Fibroblast of the aortic adventitia (primary cell): ENCODE data around the gene VEZF1. TPM values are rescaled to one million over a fixed set of nuclear protein-coding genes. Genes with fewer than 3 reads are reported as not detected.
A peak's percentile ranks its signal among the peaks of the same experiment; 100 is the strongest.

ENCODE experiments used
- DNase-seq: peaks from one replicate; pipeline ENCODE4 v3.0.0-alpha.2; 2010; ENCODE audit warnings: low read depth
- H3K4me3 ChIP-seq: 2 replicates; pipeline ENCODE4 v1.5.1; 2011; ENCODE audit warnings: low read depth, mild to moderate bottlenecking, control low read depth, low read length, moderate library complexity
- total RNA-seq: library from RNA; depleted of rRNA; stranded (reverse); fragments of >200 nt; gene quantifications from 2 replicates; pipeline ENCODE4 v1.2.3, GENCODE V29; 2012; ENCODE audit warnings: low replicate concordance
- TF ChIP-seq, protein P1 (sequence below): IDR thresholded peaks from 2 replicates; pipeline ENCODE4 v1.5.1; 2011; ENCODE audit warnings: mild to moderate bottlenecking, low read length, control low read depth, inconsistent platforms; ENCODE audit not compliant: insufficient read depth

The VEZF1 gene
- total RNA-seq, 1 donor, result 76.2 TPM

DNA sequence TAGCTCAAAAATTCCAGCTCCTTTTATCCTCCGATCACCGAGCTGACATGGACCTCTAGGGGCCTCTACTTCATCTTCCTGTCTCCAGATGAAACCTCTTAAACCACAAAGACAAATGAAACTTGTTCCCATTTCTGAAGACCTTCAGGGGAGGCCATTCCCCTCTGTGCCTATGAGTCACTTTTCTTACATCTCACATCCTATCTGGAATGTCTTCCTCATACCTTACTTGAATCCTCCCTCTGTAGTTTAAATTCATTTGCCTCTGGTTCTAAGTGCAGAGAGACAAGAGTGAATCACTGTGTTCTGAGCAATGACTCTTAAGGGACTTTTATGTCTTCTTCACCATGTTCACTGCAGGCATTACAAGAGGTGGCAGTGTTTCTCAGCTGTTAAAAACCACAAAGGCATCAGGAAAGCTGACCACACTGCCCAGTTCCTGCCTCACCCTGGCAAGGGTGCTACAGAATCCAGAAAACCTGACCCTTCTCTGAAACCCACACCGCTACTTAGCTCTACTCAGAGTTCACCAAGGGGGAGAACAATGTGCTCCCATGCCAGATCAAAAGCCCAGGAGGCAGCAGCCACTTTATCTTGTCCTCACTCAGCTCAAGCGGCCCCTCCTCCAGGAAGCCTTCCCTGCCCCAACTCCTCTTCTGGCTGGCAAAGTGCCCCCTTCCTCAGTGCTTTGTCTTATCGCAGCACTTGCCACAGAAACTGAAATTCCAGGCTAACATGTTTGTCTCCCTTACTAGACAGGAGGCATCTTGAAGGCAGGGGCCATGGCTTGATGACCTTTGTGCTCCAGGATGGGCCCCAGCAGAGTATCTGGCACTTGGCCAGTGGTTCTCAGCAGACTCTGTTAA lies 39.3 kb downstream of the VEZF1 start:
- peak; percentile 91 for DNase-seq
- H3K4me3 ChIP-seq, result peak overlapping the region; percentile 15
- TF ChIP-seq, protein P1, sequence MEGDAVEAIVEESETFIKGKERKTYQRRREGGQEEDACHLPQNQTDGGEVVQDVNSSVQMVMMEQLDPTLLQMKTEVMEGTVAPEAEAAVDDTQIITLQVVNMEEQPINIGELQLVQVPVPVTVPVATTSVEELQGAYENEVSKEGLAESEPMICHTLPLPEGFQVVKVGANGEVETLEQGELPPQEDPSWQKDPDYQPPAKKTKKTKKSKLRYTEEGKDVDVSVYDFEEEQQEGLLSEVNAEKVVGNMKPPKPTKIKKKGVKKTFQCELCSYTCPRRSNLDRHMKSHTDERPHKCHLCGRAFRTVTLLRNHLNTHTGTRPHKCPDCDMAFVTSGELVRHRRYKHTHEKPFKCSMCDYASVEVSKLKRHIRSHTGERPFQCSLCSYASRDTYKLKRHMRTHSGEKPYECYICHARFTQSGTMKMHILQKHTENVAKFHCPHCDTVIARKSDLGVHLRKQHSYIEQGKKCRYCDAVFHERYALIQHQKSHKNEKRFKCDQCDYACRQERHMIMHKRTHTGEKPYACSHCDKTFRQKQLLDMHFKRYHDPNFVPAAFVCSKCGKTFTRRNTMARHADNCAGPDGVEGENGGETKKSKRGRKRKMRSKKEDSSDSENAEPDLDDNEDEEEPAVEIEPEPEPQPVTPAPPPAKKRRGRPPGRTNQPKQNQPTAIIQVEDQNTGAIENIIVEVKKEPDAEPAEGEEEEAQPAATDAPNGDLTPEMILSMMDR, result peak; percentile 6

DNA sequence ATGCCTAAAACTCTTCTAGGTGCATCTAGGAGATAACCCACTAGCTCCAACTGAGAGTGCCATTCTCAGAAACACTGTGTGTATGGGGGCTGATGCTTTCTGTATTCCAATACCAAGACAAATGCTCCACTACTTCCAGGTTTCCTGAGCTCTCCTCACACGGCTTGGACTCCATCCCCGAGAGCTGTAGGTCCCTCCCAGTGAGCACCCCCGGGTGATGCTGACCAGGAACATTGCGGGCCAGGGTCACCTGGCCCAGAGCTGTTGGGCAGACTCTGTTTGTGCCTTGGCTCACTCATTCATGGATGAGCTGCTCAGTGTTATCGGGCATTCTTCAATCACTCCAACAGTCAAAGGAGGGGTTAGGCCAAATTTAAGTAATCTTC lies 39.9 kb downstream of the VEZF1 start:
- DNase-seq, result no peak
- TF ChIP-seq, protein P1, result no peak
- peak overlapping the region; percentile 6 for H3K4me3 ChIP-seq

- TF ChIP-seq, protein P1, result no peak
- DNase-seq, result no peak
- H3K4me3 ChIP-seq, result peak overlapping the region; percentile 67
These were observed 40.7 kb downstream of the VEZF1 start for GRCh38 chr17:57947369-57947768.

GRCh38 chr17:57946798-57947358 lies 41.2 kb downstream of the VEZF1 start:
- peak; percentile 73 for DNase-seq
- TF ChIP-seq, protein P1, result no peak
- H3K4me3 ChIP-seq, result peak overlapping the region; percentile 67

GRCh38 chr17:57945996-57946797 lies 41.9 kb downstream of the VEZF1 start:
- H3K4me3 ChIP-seq, result peak overlapping the region; percentile 67
- TF ChIP-seq, protein P1, result peak; percentile 3
- peak; percentile 35 for DNase-seq

GRCh38 chr17:57944908-57945307 lies 43.1 kb downstream of the VEZF1 start:
- H3K4me3 ChIP-seq, result no peak overlapping the region
- no peak for DNase-seq
- TF ChIP-seq, protein P1, result no peak
